ENCODE measurements around the gene TUBGCP2. TPM values are rescaled to one million over a fixed set of nuclear protein-coding genes. Genes with fewer than 3 reads are reported as not detected.

The TUBGCP2 gene
- total RNA-seq, 1 experiment from 2014 or later = 35.9 TPM

- DNase-seq (ENCODE audit: low spot score) = peak; percentile 87
Measured at GRCh38 chr10:133278577-133279265, 30.0 kb downstream of the TUBGCP2 start.

- DNase-seq (ENCODE audit: low spot score) = no peak
Measured at GRCh38 chr10:133277993-133278576, 30.6 kb downstream of the TUBGCP2 start.

- DNase-seq (ENCODE audit: low spot score) = no peak
Measured at GRCh38 chr10:133277277-133277992, 31.2 kb downstream of the TUBGCP2 start.

- no peak for DNase-seq (ENCODE audit: low spot score)
Measured at GRCh38 chr10:133276435-133277201, 32.1 kb downstream of the TUBGCP2 start, which contains the start of gene ADAM8. ADAM8 (minus strand) TSS chr10:133276868; CDS start chr10:133276817, 51 bp downstream.

GRCh38 chr10:133276100-133276434, 32.6 kb downstream of the TUBGCP2 start:
- no peak for DNase-seq (ENCODE audit: low spot score)

- no peak for DNase-seq (ENCODE audit: low spot score)
Measured at GRCh38 chr10:133275684-133276092, 33.0 kb downstream of the TUBGCP2 start.

- DNase-seq (ENCODE audit: low spot score) = no peak
Measured at GRCh38 chr10:133274751-133275683, 33.7 kb downstream of the TUBGCP2 start.

- DNase-seq (ENCODE audit: low spot score) = no peak
Measured at GRCh38 chr10:133273534-133274143, 35.0 kb downstream of the TUBGCP2 start.

- no peak for DNase-seq (ENCODE audit: low spot score)
Measured at GRCh38 chr10:133272964-133273420, 35.7 kb downstream of the TUBGCP2 start.

GRCh38 chr10:133272301-133272963, 36.2 kb downstream of the TUBGCP2 start:
- no peak for DNase-seq (ENCODE audit: low spot score)

GRCh38 chr10:133271521-133272300, 37.0 kb downstream of the TUBGCP2 start:
- DNase-seq (ENCODE audit: low spot score) = no peak

GRCh38 chr10:133270773-133271297, 37.8 kb downstream of the TUBGCP2 start:
- DNase-seq (ENCODE audit: low spot score) = no peak

GRCh38 chr10:133270204-133270603, 38.5 kb downstream of the TUBGCP2 start:
- no peak for DNase-seq (ENCODE audit: low spot score)

GRCh38 chr10:133269367-133269766, 39.3 kb downstream of the TUBGCP2 start:
- DNase-seq (ENCODE audit: low spot score) = no peak

- no peak for DNase-seq (ENCODE audit: low spot score)
Measured at GRCh38 chr10:133268532-133268931, 40.1 kb downstream of the TUBGCP2 start.

GRCh38 chr10:133267829-133268228, 40.8 kb downstream of the TUBGCP2 start:
- no peak for DNase-seq (ENCODE audit: low spot score)

- no peak for DNase-seq (ENCODE audit: low spot score)
Measured at GRCh38 chr10:133267293-133267692, 41.4 kb downstream of the TUBGCP2 start.

- no peak for DNase-seq (ENCODE audit: low spot score)
Measured at GRCh38 chr10:133266056-133266795, 42.4 kb downstream of the TUBGCP2 start.

Measured in A172 (cell line).